ENCODE measurements around the gene CTRB2.

GRCh38 chr16:75249441-75249840 lies 42.5 kb upstream of the CTRB2 start:
- no peak for TF ChIP-seq CTCF (IDR thresholded peaks at IDR 0.05)
- TF ChIP-seq POLR2AphosphoS5 (IDR thresholded peaks at IDR 0.05): no peak

Data from breast epithelium (tissue), 3 donors.